Posterior cingulate gyrus (tissue), 11 donors: ENCODE data around the gene SP4.
"Not testable (repeated sequence)": the region's sequence is repeated elsewhere in the genome, so short reads cannot be mapped to it uniquely, and the experiment has no call there.

Source experiments
- DNase-seq, 10 donors: peaks; one replicate each; pipeline versions ENCODE4 v3.0.0 to v3.0.0-alpha.2; 2020 to 2021; ENCODE audit warnings: mixed read lengths in 3 of 10
- intact Hi-C: fragments of 100-400 bp; cut with DNase I; formaldehyde crosslinking; loops from one replicate; pipeline ENCODE4 v1.15.1; 2023

Gene SP4

GRCh38 chr7:21507627-21508343 is 79.9 kb downstream of the SP4 start:
- DNase-seq: peak in 5 of 10 donors; percentile 19 to 59 (median 51)
- intact Hi-C loops: no loop called here

DNA sequence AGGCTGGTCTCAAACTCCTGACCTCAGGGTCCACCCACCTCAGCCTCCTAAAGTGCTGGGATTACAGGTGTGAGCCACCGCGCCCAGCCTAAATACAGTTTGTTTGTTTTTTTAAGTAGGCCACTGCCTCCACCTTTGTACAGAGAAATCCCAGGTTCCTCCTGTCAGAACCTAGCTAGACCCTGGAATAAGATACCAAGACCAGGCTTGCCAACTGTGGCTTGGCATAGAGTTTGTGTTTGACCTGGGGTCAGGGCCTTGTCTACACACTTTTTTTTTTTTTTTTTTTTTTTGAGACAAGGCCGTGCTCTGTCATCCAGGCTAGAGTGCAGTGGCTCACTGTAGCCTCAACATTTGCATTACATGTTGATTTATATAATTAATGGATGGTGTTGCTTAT is 80.7 kb downstream of the SP4 start:
- DNase-seq: no peak
- intact Hi-C loops: no loop called here

DNA sequence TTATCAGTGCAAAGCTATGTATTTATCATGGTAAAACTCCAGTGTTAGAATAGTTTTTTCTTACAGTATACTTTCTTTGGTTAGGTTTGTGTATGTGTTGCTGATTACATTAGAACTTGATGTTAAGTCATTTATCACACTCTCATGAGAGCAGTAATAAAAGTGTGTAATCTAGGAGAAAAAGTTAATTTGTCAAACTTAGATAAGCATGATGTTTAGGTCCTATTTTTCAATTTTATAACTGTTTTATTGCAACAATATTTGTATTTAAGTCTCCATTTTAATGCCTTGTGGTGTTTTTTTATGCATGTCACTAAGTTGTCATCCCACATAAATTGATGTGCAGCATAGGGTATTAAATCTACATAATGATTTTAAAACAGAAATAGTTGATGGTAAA is 86.2 kb downstream of the SP4 start:
- intact Hi-C loops: no loop called here
- no peak for DNase-seq

GRCh38 chr7:21524680-21525079 is 96.8 kb downstream of the SP4 start:
- intact Hi-C loops: no loop called here

GRCh38 chr7:21526007-21526406 is 98.1 kb downstream of the SP4 start:
- intact Hi-C loops: no loop called here
- no peak for DNase-seq

More at GRCh38 chr7:21524680-21525079, 96.8 kb downstream of the SP4 start:
- DNase-seq: no peak

DNA sequence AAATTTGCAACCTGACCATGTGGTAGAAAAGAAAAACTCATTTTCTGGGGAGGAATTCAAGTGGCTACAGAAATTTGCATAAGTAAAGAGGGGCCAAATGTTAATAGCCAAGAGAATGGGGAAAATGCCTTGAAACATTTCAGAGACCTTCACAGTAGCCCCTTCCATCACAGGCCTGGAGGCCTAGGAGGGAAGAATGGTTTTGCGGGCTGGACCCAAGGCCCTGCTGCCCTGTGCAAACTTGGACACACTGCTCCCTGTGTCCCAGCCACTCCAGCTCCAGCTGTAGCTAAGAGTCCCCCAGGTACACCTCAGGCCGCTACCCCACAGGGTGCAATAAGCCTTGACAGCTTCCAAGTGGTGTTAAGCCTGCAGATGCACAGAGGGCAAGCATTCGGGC is 98.6 kb downstream of the SP4 start:
- intact Hi-C loops: no loop called here
- no peak for DNase-seq

DNA sequence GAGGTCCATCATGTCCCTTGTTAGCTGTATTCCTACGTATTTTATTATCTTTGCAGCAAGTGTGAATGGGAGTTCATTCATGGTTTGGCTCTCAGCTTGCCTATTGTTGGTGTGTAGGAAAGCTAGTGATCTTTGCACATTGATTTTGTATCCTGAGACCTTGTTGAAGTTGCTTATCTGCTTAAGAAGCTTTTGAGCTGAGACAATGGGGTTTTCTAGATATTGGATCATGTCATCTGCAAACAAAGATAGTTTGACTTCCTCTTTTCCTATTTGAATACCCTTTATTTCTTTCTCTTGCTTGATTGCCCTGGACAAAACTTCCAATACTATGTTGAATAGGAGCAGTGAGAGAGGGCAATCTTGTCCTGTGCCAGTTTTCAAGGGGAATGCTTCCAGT is 104.6 kb downstream of the SP4 start:
- DNase-seq, intact Hi-C loops: not testable (repeated sequence)

GRCh38 chr7:21533646-21534045 is 105.8 kb downstream of the SP4 start:
- DNase-seq, intact Hi-C loops: not testable (repeated sequence)

DNA sequence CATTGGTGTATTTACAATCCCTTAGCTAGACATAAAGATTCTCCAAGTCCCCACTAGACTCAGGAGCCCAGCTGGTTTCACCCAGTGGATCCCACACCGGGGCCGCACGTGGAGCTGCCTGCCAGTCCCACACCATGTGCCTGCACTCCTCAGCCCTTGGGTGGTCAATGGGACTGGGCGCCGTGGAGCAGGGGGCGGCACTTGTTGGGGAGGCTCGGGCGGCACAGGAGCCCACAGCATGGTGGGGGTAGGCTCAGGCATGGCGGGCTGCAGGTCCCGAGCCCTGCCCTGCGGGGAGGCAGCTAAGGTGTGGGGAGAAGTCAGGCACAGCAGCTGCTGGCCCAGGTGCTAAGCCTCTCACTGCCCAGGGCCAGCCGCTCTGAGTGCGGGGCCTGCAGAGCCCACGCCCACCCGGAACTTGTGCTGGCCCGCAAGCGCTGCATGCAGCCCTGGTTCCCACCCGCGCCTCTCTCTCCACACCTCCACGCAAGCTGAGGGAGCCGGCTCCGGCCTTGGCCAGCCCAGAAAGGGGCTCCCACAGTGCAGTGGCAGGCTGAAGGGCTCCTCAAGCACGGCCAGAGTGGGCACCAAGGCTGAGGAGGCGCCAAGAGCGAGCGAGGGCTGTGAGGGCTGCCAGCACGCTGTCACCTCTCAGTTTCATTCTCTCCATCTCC is 108.7 kb downstream of the SP4 start:
- intact Hi-C loops: not testable (repeated sequence)
- DNase-seq: peak in 1 of 10 donors; percentile 82

- intact Hi-C loops: no loop called here
- no peak for DNase-seq
Measured at GRCh38 chr7:21538936-21539495, 111.1 kb downstream of the SP4 start.

- intact Hi-C loops: no loop called here
- DNase-seq: peak in 4 of 10 donors; percentile 10 to 81 (median 48)
Measured at GRCh38 chr7:21542891-21543527, 115.1 kb downstream of the SP4 start, which contains the start of gene DNAH11. TSS of gene DNAH11 (plus strand) at chr7:21543039. CDS start at chr7:21543246, 207 bp downstream.

DNA sequence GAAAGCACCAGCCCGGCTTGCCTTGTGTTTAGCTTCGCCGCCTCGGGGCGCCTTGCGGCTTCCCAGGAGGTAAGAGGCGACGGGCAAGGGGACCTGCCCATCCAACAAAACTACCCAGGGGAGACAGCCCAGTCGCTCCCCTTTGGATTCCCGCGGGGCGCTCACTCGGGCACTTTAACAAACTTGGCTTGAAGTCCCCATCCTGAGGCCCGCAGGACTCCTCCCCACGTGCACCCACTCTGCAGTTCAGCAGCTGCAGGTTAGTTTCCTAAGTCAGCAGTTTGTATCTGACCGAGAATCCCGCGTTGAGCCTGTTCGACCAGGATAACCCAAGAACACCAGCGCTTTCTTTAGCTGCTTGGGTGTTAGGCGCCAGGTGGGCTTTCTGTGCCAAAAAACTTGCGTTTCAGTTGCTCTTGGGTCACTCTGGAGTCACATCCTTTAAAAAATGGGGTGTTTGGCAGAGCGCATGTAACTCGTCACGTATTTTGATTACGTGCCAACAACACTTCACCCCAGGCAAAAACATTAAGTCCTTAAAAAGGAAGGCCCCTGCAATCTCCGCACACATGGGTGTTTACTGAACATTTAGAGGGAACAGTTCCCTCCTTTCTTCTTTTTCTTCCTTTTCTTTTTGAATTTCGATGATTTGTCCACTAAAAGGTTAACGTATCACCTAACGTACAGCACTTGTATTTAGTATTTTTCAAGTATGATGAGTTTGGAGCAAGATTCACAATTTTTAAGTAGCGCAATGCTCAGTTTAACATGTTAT is 115.8 kb downstream of the SP4 start:
- DNase-seq: peak in 2 of 10 donors; percentile 75 to 79

GRCh38 chr7:21544303-21544656 is 116.4 kb downstream of the SP4 start:
- intact Hi-C loops: no loop called here
- no peak for DNase-seq

More for the DNA sequence above, 115.8 kb downstream of the SP4 start:
- intact Hi-C loops: no loop called here

DNA sequence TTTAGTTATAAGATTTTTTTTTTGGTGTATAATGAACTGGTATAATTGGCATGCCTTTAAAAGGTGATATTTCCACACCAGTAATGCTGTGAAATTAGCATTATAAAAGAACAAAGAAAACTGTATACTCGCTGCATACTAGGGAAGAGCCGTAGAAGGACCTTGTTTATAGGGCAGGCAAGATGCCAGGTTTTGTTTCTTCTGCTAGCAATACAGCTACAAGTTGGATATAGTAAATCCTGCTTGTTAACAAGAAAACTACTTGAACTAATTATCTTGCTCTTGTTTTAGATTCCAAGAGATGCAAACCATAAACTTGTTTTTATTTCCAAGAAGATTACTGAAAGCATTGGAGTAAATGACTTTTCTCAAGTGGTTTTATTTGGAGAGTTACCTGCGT is 116.8 kb downstream of the SP4 start:
- no peak for DNase-seq
- intact Hi-C loops: no loop called here

DNA sequence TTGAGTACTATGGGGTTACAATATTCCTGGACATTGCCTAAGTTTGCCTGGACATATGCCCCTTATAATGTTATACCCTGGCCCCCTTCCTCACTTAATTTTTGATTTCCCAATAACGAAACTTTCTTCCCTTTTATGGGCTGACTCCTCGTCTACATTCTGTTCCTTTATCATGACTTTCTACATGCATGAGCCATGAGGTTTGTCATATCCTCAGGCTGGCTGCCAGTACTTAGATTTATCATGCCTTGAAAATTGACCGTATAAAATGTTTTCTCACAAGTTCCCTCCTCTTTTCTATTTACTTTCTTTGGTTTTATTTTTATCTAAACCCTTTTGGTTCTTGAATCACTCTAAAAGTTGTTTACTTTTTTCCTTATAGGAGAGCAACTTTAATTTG is 119.6 kb downstream of the SP4 start:
- DNase-seq: no peak
- intact Hi-C loops: no loop called here

DNA sequence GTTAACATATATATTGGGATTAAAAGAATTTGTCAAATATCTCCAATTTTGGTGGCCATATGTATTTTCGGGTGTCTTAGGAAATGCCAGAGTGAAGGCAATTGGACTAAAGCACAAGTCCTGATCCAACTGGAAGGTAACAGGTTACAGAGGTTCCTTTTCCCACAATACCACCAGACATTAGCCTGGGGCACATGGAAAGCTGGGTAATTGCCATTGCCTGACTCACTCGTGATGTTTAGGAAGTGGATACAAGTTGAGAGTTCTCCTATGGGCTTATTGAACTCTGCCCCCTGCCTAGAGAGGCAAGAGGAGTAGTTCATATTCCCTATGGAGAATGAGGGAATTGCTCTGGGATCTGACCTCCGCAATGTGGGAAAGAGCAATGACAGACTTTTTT is 120.6 kb downstream of the SP4 start:
- intact Hi-C loops: no loop called here
- no peak for DNase-seq

GRCh38 chr7:21550076-21550475 is 122.2 kb downstream of the SP4 start:
- intact Hi-C loops: no loop called here
- DNase-seq: no peak

GRCh38 chr7:21550821-21551531 is 123.1 kb downstream of the SP4 start:
- intact Hi-C loops: no loop called here
- DNase-seq: no peak

DNA sequence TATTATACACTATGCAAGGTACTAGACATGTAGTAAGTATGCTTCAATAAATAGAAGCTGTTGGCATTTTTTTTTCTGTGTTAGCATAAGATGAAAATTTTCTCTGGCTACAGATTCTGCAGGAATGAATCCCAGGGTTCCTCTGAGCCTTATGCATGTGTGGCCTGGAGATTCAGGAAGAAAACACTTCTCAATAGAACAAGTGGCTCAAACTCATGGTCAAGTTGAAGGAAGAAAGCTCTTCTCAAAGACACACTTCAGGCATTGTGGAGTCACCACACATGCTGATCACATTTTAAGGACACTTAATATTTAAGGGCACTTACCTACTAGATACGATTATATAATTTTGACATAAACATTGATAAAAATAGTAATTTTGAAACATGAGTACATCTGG is 134.5 kb downstream of the SP4 start:
- intact Hi-C loops: no loop called here

More for the DNA sequence above, 134.5 kb downstream of the SP4 start:
- no peak for DNase-seq
